ENCODE results near the gene CD68.

CD68 gene

GRCh38 chr17:7559320-7560171 lies 19.9 kb upstream of the CD68 start:
- DNase-seq: no peak

GRCh38 chr17:7560172-7561027 lies 19.0 kb upstream of the CD68 start:
- peak; percentile 79 for DNase-seq

- peak; percentile 92 for DNase-seq
These were observed 18.3 kb upstream of the CD68 start for GRCh38 chr17:7561028-7561575.

GRCh38 chr17:7561589-7562207 lies 17.7 kb upstream of the CD68 start, which contains the start of gene SENP3:
SENP3 (plus strand) TSS chr17:7561919; CDS start chr17:7563077, 1,158 bp downstream.
- DNase-seq: peak; percentile 92

- no peak for DNase-seq
These were observed 17.2 kb upstream of the CD68 start for GRCh38 chr17:7562208-7562605.

- DNase-seq: no peak
These were observed 16.1 kb upstream of the CD68 start for GRCh38 chr17:7563115-7563869.

- no peak for DNase-seq
These were observed 9.9 kb upstream of the CD68 start for GRCh38 chr17:7569571-7569970.

- no peak for DNase-seq
These were observed 9.1 kb upstream of the CD68 start for GRCh38 chr17:7570351-7570750.

- DNase-seq: no peak
These were observed 7.2 kb upstream of the CD68 start for GRCh38 chr17:7572338-7572587.

GRCh38 chr17:7572588-7573323 lies 6.7 kb upstream of the CD68 start:
- DNase-seq: peak; percentile 100

- DNase-seq: peak; percentile 91
These were observed 5.9 kb upstream of the CD68 start for GRCh38 chr17:7573324-7574080.

- DNase-seq: no peak
These were observed 5.1 kb upstream of the CD68 start for GRCh38 chr17:7574176-7574953.

- no peak for DNase-seq
These were observed 4.0 kb upstream of the CD68 start for GRCh38 chr17:7575481-7575883.

- no peak for DNase-seq
These were observed 3.5 kb upstream of the CD68 start for GRCh38 chr17:7575959-7576358.

GRCh38 chr17:7576432-7576937 lies 3.0 kb upstream of the CD68 start:
- DNase-seq: peak; percentile 37

- no peak for DNase-seq
These were observed 1.9 kb upstream of the CD68 start for GRCh38 chr17:7577327-7578199.

- DNase-seq: no peak
These were observed 581 bp downstream of the CD68 start for GRCh38 chr17:7579834-7580603.

Data from stimulated activated CD8-positive, alpha-beta memory T cell treated with anti-CD3 and anti-CD28 coated beads, Interleukin-4, amount 100 ng/mL, for 48 hours (primary cell).